Measurements from ENCODE around the gene MMRN2. TPM values are rescaled to one million over a fixed set of nuclear protein-coding genes. Genes with fewer than 3 reads are reported as not detected.
A peak's percentile ranks its signal among the peaks of the same experiment; 100 is the strongest.

Gene MMRN2
- total RNA-seq, 1 experiment from 2014 or later: 0.64 TPM

DNA sequence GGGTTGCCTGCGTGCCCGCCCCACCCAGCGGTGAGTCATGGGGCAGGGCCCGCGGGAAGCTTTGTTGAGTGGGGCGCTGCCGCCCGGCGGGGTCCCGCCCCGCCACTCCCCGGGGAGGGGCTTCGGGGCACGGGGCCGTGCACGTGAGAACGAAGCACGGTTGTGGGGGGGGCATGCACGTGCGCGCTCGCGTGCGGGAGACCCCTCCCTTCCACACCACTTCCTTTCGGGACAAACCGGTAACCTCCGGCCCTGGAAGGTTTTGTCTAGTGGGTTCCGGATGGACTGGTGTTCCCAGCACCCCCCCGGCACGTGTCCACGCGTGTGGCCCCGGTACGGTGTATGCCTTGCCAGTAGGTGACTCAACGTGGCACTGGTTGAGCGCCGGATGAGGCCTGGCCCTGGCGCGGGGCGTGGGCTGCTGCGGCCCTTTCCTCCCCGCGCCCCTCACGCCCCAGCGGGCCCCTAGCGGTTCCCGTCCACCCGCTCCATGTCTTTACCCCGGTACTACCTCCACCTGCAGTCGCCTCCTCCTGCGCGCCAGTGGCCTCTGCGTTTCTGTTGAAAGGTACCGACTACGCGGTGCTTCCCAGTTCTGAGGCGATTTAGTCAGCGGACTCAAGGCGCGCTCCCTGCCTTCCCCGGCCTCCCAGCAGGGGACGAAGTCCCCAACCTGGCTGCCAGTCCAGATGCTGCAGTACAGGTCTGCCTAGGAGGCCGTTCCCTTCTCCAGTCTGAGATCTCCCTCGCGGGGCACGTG lies 14.0 kb upstream of the MMRN2 start:
- intact Hi-C loops (cut with micrococcal nuclease; ENCODE audit: unreplicated experiment): loop anchor here (2.0 to 5.0 kb wide), 4 partner anchors 33 to 231 kb away; no protein-coding TSS in a partner anchor
- TSS peak; percentile 40 for BruUV-seq (replicated peaks)
- peak; percentile 95 to 98 for DNase-seq
- Histone ChIP-seq H3K27me3 (replicated peaks; ENCODE audit: control insufficient read depth, insufficient read depth, low read length) (no peaks in the 10 kb centered on the region), H3K4me3 (ENCODE audit: low read depth, low read length) (peak overlapping the region; percentile 44), H3K4me1 (peaks cover 54% of the 10 kb centered on the region), H3K36me3 (ENCODE audit: control insufficient read depth, insufficient read depth, low read length) (no peaks in the 10 kb centered on the region), H3K9me3 (no peaks in the 10 kb centered on the region)
- H3K9me3 Mint-ChIP-seq (ENCODE audit: unreplicated experiment): no peaks in the 10 kb centered on the region
- H3K36me3 Mint-ChIP-seq (ENCODE audit: insufficient read depth, unreplicated experiment): peaks cover 35% of the 10 kb centered on the region
- peak overlapping the region; percentile 83 for H3K27ac Mint-ChIP-seq (ENCODE audit: unreplicated experiment)
- H3K27me3 Mint-ChIP-seq (ENCODE audit: insufficient read depth, unreplicated experiment): no peaks in the 10 kb centered on the region
- POLR2A ChIA-PET: interaction anchor here (0.8 to 1.0 kb wide), 2 partner anchors 121 to 215 kb away, joined by 3 to 5 read pairs; partner anchors contain the start of gene BMPR1A
- CTCF ChIA-PET: interaction anchor here (0.7 to 1.0 kb wide), 2 partner anchors 9 to 25 kb away, joined by 3 to 5 read pairs; no protein-coding TSS in a partner anchor
- H3K4me1 Mint-ChIP-seq (ENCODE audit: low read depth, unreplicated experiment): peaks cover 43% of the 10 kb centered on the region
- TF ChIP-seq, protein P1, sequence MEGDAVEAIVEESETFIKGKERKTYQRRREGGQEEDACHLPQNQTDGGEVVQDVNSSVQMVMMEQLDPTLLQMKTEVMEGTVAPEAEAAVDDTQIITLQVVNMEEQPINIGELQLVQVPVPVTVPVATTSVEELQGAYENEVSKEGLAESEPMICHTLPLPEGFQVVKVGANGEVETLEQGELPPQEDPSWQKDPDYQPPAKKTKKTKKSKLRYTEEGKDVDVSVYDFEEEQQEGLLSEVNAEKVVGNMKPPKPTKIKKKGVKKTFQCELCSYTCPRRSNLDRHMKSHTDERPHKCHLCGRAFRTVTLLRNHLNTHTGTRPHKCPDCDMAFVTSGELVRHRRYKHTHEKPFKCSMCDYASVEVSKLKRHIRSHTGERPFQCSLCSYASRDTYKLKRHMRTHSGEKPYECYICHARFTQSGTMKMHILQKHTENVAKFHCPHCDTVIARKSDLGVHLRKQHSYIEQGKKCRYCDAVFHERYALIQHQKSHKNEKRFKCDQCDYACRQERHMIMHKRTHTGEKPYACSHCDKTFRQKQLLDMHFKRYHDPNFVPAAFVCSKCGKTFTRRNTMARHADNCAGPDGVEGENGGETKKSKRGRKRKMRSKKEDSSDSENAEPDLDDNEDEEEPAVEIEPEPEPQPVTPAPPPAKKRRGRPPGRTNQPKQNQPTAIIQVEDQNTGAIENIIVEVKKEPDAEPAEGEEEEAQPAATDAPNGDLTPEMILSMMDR (IDR thresholded peaks at IDR 0.05; ENCODE audit: insufficient read depth in 1 of 2, low read depth in 1 of 2, low read length in 1 of 2, severe bottlenecking in 1 of 2, unreplicated experiment in 1 of 2): peak; percentile 19 to 45
- H3K4me3 Mint-ChIP-seq (ENCODE audit: unreplicated experiment): peak overlapping the region; percentile 96

DNA sequence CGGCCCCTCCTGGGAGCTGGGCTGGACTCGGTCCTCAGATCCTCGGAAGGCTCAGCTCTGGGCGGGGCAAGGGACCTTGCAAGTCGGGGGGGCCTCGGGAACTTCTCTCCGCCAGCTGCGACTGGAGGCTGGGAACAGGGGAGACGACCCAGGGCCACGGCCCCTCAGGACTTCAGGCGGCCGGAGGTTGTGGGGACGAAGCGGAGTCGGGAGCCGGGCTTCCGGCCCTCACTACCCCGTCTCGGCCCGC lies 13.5 kb upstream of the MMRN2 start:
- Histone ChIP-seq H3K4me3 (ENCODE audit: low read depth, low read length) (peak overlapping the region; percentile 44), H3K4me1 (peaks cover 54% of the 10 kb centered on the region), H3K36me3 (ENCODE audit: control insufficient read depth, insufficient read depth, low read length) (no peaks in the 10 kb centered on the region), H3K9me3 (no peaks in the 10 kb centered on the region), H3K27me3 (replicated peaks; ENCODE audit: control insufficient read depth, insufficient read depth, low read length) (no peaks in the 10 kb centered on the region)
- H3K27ac Mint-ChIP-seq (ENCODE audit: unreplicated experiment): peak overlapping the region; percentile 83
- peak overlapping the region; percentile 96 for H3K4me3 Mint-ChIP-seq (ENCODE audit: unreplicated experiment)
- peaks cover 40% of the 10 kb centered on the region for H3K36me3 Mint-ChIP-seq (ENCODE audit: insufficient read depth, unreplicated experiment)
- peaks cover 44% of the 10 kb centered on the region for H3K4me1 Mint-ChIP-seq (ENCODE audit: low read depth, unreplicated experiment)
- intact Hi-C loops (cut with micrococcal nuclease; ENCODE audit: unreplicated experiment): loop anchor here (2.0 to 5.0 kb wide), 4 partner anchors 32 to 231 kb away; no protein-coding TSS in a partner anchor
- H3K27me3 Mint-ChIP-seq (ENCODE audit: insufficient read depth, unreplicated experiment): no peaks in the 10 kb centered on the region
- CTCF ChIA-PET: interaction anchor here (0.7 to 1.0 kb wide), 2 partner anchors 8 to 25 kb away, joined by 3 to 5 read pairs; no protein-coding TSS in a partner anchor
- no TSS peak for BruUV-seq (replicated peaks)
- DNase-seq: no peak
- POLR2A ChIA-PET: interaction anchor here (0.8 to 1.0 kb wide), 2 partner anchors 122 to 215 kb away, joined by 3 to 5 read pairs; partner anchors contain the start of gene BMPR1A
- TF ChIP-seq, protein P1 (IDR thresholded peaks at IDR 0.05; ENCODE audit: insufficient read depth in 1 of 2, low read depth in 1 of 2, low read length in 1 of 2, severe bottlenecking in 1 of 2, unreplicated experiment in 1 of 2): no peak
- no peaks in the 10 kb centered on the region for H3K9me3 Mint-ChIP-seq (ENCODE audit: unreplicated experiment)

DNA sequence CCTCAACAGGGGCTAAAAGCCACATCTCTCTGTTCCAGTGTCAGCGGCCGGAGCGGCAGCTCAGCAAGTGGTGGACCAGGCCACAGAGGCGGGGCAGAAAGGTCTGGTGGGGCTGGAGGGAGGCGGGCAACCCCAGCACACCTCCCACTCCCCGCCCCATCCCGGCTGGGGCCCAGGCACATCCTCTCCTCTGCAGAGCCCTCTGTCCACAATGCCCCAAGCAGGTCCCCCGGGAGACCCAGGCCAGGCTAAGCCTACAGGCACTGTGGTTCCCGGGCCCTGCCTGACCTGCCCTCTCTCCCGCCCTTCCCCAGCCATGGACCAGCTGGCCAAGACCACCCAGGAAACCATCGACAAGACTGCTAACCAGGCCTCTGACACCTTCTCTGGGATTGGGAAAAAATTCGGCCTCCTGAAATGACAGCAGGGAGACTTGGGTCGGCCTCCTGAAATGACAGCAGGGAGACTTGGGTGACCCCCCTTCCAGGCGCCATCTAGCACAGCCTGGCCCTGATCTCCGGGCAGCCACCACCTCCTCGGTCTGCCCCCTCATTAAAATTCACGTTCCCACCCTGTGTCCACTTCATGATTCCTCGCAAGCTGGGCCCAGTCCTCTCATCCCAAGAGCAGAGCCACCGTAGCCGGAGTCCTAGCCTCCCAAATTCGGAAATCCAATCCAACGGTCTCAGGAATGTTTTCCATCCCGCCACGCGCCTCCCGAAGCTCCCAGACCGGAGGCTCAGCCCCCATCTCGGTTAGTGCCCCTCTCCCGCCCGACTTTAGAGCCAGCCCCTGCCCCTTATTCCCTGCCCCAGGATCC lies 13.0 kb upstream of the MMRN2 start:
- ChIA-PET POLR2A (interaction anchor here (0.8 to 1.0 kb wide), 2 partner anchors 123 to 214 kb away, joined by 3 to 5 read pairs; partner anchors contain the start of gene BMPR1A), CTCF (interaction anchor here (0.7 to 1.4 kb wide), 4 partner anchors 8 to 24 kb away, joined by 3 to 5 read pairs (median 3); no protein-coding TSS in a partner anchor)
- Mint-ChIP-seq H3K4me3 (ENCODE audit: unreplicated experiment) (peak overlapping the region; percentile 96), H3K27ac (ENCODE audit: unreplicated experiment) (peak overlapping the region; percentile 83), H3K27me3 (ENCODE audit: insufficient read depth, unreplicated experiment) (no peaks in the 10 kb centered on the region), H3K9me3 (ENCODE audit: unreplicated experiment) (no peaks in the 10 kb centered on the region), H3K4me1 (ENCODE audit: low read depth, unreplicated experiment) (peaks cover 44% of the 10 kb centered on the region), H3K36me3 (ENCODE audit: insufficient read depth, unreplicated experiment) (peaks cover 42% of the 10 kb centered on the region)
- Histone ChIP-seq H3K9me3 (no peaks in the 10 kb centered on the region), H3K36me3 (ENCODE audit: control insufficient read depth, insufficient read depth, low read length) (no peaks in the 10 kb centered on the region), H3K27me3 (replicated peaks; ENCODE audit: control insufficient read depth, insufficient read depth, low read length) (no peaks in the 10 kb centered on the region), H3K4me3 (ENCODE audit: low read depth, low read length) (peak overlapping the region; percentile 44), H3K4me1 (peaks cover 54% of the 10 kb centered on the region)
- TSS peak; percentile 63 for BruUV-seq (replicated peaks)
- DNase-seq: peak; percentile 66 to 70
- TF ChIP-seq, protein P1 (IDR thresholded peaks at IDR 0.05; ENCODE audit: insufficient read depth in 1 of 2, low read depth in 1 of 2, low read length in 1 of 2, severe bottlenecking in 1 of 2, unreplicated experiment in 1 of 2): no peak
- intact Hi-C loops (cut with micrococcal nuclease; ENCODE audit: unreplicated experiment): loop anchor here (2.0 to 5.0 kb wide), 4 partner anchors 32 to 232 kb away; no protein-coding TSS in a partner anchor
